ENCODE results near the gene RNF213.

Gene RNF213

GRCh38 chr17:80363518-80364090 is 103.0 kb downstream of the RNF213 start:
- no peak overlapping the region for H3K9ac ChIP-seq
- peaks cover 21% of the 10 kb centered on the region for H3K4me1 ChIP-seq
- no peak for TF ChIP-seq CTCF (IDR thresholded peaks at IDR 0.05)

GRCh38 chr17:80364091-80364691 is 103.5 kb downstream of the RNF213 start:
- H3K27me3 ChIP-seq (ENCODE audit: control insufficient read depth, insufficient read depth, low read length), result no peaks in the 10 kb centered on the region
- peaks cover 15% of the 10 kb centered on the region for H3K4me1 ChIP-seq
- no peaks in the 10 kb centered on the region for H3K36me3 ChIP-seq (ENCODE audit: control insufficient read depth, insufficient read depth, low read length)
- no peak overlapping the region for H2AFZ ChIP-seq
- H3K9me3 ChIP-seq (ENCODE audit: control insufficient read depth, low read length), result no peaks in the 10 kb centered on the region
- no peak overlapping the region for H3K9ac ChIP-seq
- no peak overlapping the region for H3K4me2 ChIP-seq (ENCODE audit: low read length)
- H3K4me3 ChIP-seq (ENCODE audit: low read depth, low read length), result no peak overlapping the region
- no peak for TF ChIP-seq CTCF (IDR thresholded peaks at IDR 0.05)
- peaks cover 4% of the 10 kb centered on the region for H3K79me2 ChIP-seq
- no peak overlapping the region for H3K27ac ChIP-seq

More at GRCh38 chr17:80363518-80364090, 103.0 kb downstream of the RNF213 start:
- no peak overlapping the region for H3K4me3 ChIP-seq (ENCODE audit: low read depth, low read length)
- no peak overlapping the region for H3K4me2 ChIP-seq (ENCODE audit: low read length)
- peaks cover 4% of the 10 kb centered on the region for H3K79me2 ChIP-seq
- no peaks in the 10 kb centered on the region for H3K36me3 ChIP-seq (ENCODE audit: control insufficient read depth, insufficient read depth, low read length)
- no peaks in the 10 kb centered on the region for H3K27me3 ChIP-seq (ENCODE audit: control insufficient read depth, insufficient read depth, low read length)
- H3K9me3 ChIP-seq (ENCODE audit: control insufficient read depth, low read length), result no peaks in the 10 kb centered on the region
- H2AFZ ChIP-seq, result no peak overlapping the region
- no peak overlapping the region for H3K27ac ChIP-seq

GRCh38 chr17:80365001-80365965 is 104.6 kb downstream of the RNF213 start:
- no peaks in the 10 kb centered on the region for H3K27me3 ChIP-seq (ENCODE audit: control insufficient read depth, insufficient read depth, low read length)
- peaks cover 4% of the 10 kb centered on the region for H3K79me2 ChIP-seq
- no peak for TF ChIP-seq CTCF (IDR thresholded peaks at IDR 0.05)
- H3K9me3 ChIP-seq (ENCODE audit: control insufficient read depth, low read length), result no peaks in the 10 kb centered on the region
- no peak overlapping the region for H3K4me2 ChIP-seq (ENCODE audit: low read length)
- H3K4me3 ChIP-seq (ENCODE audit: low read depth, low read length), result no peak overlapping the region
- no peak overlapping the region for H3K9ac ChIP-seq
- no peak overlapping the region for H2AFZ ChIP-seq
- H3K27ac ChIP-seq, result no peak overlapping the region
- H3K4me1 ChIP-seq, result peaks cover 6% of the 10 kb centered on the region
- no peaks in the 10 kb centered on the region for H3K36me3 ChIP-seq (ENCODE audit: control insufficient read depth, insufficient read depth, low read length)

- H3K36me3 ChIP-seq (ENCODE audit: control insufficient read depth, insufficient read depth, low read length), result no peaks in the 10 kb centered on the region
- H3K4me3 ChIP-seq (ENCODE audit: low read depth, low read length), result no peak overlapping the region
- H3K27ac ChIP-seq, result no peak overlapping the region
- H2AFZ ChIP-seq, result no peak overlapping the region
- no peak for TF ChIP-seq CTCF (IDR thresholded peaks at IDR 0.05)
- no peaks in the 10 kb centered on the region for H3K27me3 ChIP-seq (ENCODE audit: control insufficient read depth, insufficient read depth, low read length)
- no peaks in the 10 kb centered on the region for H3K9me3 ChIP-seq (ENCODE audit: control insufficient read depth, low read length)
- peaks cover 4% of the 10 kb centered on the region for H3K79me2 ChIP-seq
- no peak overlapping the region for H3K4me2 ChIP-seq (ENCODE audit: low read length)
- H3K9ac ChIP-seq, result no peak overlapping the region
- no peaks in the 10 kb centered on the region for H3K4me1 ChIP-seq
Observed at GRCh38 chr17:80365983-80366382, 105.3 kb downstream of the RNF213 start.
